Activated T-cell treated with anti-CD3 and anti-CD28 coated beads, Interleukin-2, amount 50 U/mL, for 72 hours (primary cell): Measurements from ENCODE around the gene MAML2. TPM values are rescaled to one million over a fixed set of nuclear protein-coding genes. Genes with fewer than 3 reads are reported as not detected.
A peak's percentile ranks its signal among the peaks of the same experiment; 100 is the strongest.
"Not testable (repeated sequence)": the region's sequence is repeated elsewhere in the genome, so short reads cannot be mapped to it uniquely, and the experiment has no call there.

Source experiments
- ATAC-seq, 2 donors: fragments of 150-1000 bp; cut with Tn5 transposase; replicated peaks in 1 of 2; 2 replicates each; pipeline ENCODE4 v1.10.0; 2021; ENCODE audit warnings: moderate library complexity in 2 of 2, mild to moderate bottlenecking in 1 of 2
- DNase-seq, 2 donors: peaks; one replicate each; pipeline ENCODE4 v3.0.0; 2021 to 2022; ENCODE audit warnings: mixed read lengths in 1 of 2
- H3K27ac Mint-ChIP-seq: one replicate; pipeline ENCODE4 v1.8.0; 2022; ENCODE audit warnings: mild to moderate bottlenecking, moderate library complexity, mixed read lengths
- H3K27me3 Mint-ChIP-seq: one replicate; pipeline ENCODE4 v1.8.0; 2022; ENCODE audit warnings: low read depth, mixed read lengths
- H3K36me3 Mint-ChIP-seq, 2 donors: one replicate each; pipeline ENCODE4 v1.8.0; 2022; ENCODE audit warnings: mixed read lengths in 2 of 2, mild to moderate bottlenecking in 1 of 2; ENCODE audit not compliant: insufficient read depth in 2 of 2
- H3K4me1 Mint-ChIP-seq: one replicate; pipeline ENCODE4 v1.8.0; 2022; ENCODE audit warnings: low read depth, mixed read lengths
- H3K4me3 Mint-ChIP-seq, 2 donors: one replicate each; pipeline ENCODE4 v1.8.0; 2022; ENCODE audit warnings: mild to moderate bottlenecking in 2 of 2, mixed read lengths in 2 of 2, moderate library complexity in 2 of 2
- H3K9me3 Mint-ChIP-seq, 2 donors: one replicate each; pipeline ENCODE4 v1.8.0; 2022; ENCODE audit warnings: mixed read lengths in 2 of 2
- total RNA-seq, 2 donors: library from RNA; stranded (reverse); gene quantifications; one replicate each; pipeline ENCODE4 v1.2.3, GENCODE V29; 2022

Gene MAML2
- total RNA-seq, 2 donors from 2014 or later = 30.5 to 34.6 TPM

- ATAC-seq = no peak
- Mint-ChIP-seq H3K27ac (no peak overlapping the region), H3K36me3 (peaks cover 2 to 12% of the 10 kb centered on the region in 2 donors), H3K9me3 (no peaks in the 10 kb centered on the region), H3K4me3 (peak overlapping the region in 1 of 2 donors; percentile 18), H3K4me1 (peaks cover 91% of the 10 kb centered on the region), H3K27me3 (no peaks in the 10 kb centered on the region)
- DNase-seq = no peak
Measured at GRCh38 chr11:96292291-96293010, 50.5 kb downstream of the MAML2 start.

GRCh38 chr11:96290631-96291030 lies 52.4 kb downstream of the MAML2 start:
- peaks cover 94% of the 10 kb centered on the region for H3K4me1 Mint-ChIP-seq

GRCh38 chr11:96290031-96290430 lies 53.0 kb downstream of the MAML2 start:
- peaks cover 94% of the 10 kb centered on the region for H3K4me1 Mint-ChIP-seq

More at GRCh38 chr11:96290631-96291030, 52.4 kb downstream of the MAML2 start:
- no peak for DNase-seq
- no peak for ATAC-seq
- H3K36me3 Mint-ChIP-seq = peaks cover 3 to 15% of the 10 kb centered on the region in 2 donors
- H3K9me3 Mint-ChIP-seq = peaks cover 4 to 5% of the 10 kb centered on the region in 2 donors
- peak overlapping the region; percentile 33 for H3K27ac Mint-ChIP-seq
- H3K4me3 Mint-ChIP-seq = no peak overlapping the region
- no peaks in the 10 kb centered on the region for H3K27me3 Mint-ChIP-seq

GRCh38 chr11:96288915-96289314 lies 54.1 kb downstream of the MAML2 start:
- Mint-ChIP-seq H3K36me3 (peaks cover 7 to 27% of the 10 kb centered on the region in 2 donors), H3K4me1 (peaks cover 94% of the 10 kb centered on the region), H3K27ac (no peak overlapping the region), H3K9me3 (peaks cover 6 to 8% of the 10 kb centered on the region in 2 donors), H3K4me3 (peak overlapping the region; percentile 35 to 60), H3K27me3 (no peaks in the 10 kb centered on the region)
- no peak for DNase-seq
- ATAC-seq = peak; percentile 37 to 44

More at GRCh38 chr11:96290031-96290430, 53.0 kb downstream of the MAML2 start:
- H3K36me3 Mint-ChIP-seq = peaks cover 5 to 20% of the 10 kb centered on the region in 2 donors
- ATAC-seq (no peak), DNase-seq (no peak)
- no peaks in the 10 kb centered on the region for H3K27me3 Mint-ChIP-seq
- H3K9me3 Mint-ChIP-seq = peaks cover 6% of the 10 kb centered on the region in 2 donors
- no peak overlapping the region for H3K4me3 Mint-ChIP-seq
- no peak overlapping the region for H3K27ac Mint-ChIP-seq

- Mint-ChIP-seq H3K4me3 (peak overlapping the region; percentile 41 to 82), H3K9me3 (peaks cover 6 to 8% of the 10 kb centered on the region in 2 donors), H3K4me1 (peaks cover 94% of the 10 kb centered on the region), H3K27me3 (no peaks in the 10 kb centered on the region), H3K36me3 (peaks cover 7 to 29% of the 10 kb centered on the region in 2 donors), H3K27ac (peak overlapping the region; percentile 90)
- DNase-seq (no peak), ATAC-seq (no peak)
Measured at GRCh38 chr11:96287822-96288439, 55.1 kb downstream of the MAML2 start.

- Mint-ChIP-seq H3K36me3 (peaks cover 7 to 31% of the 10 kb centered on the region in 2 donors), H3K4me1 (peaks cover 93% of the 10 kb centered on the region)
- not testable (repeated sequence) for H3K4me3 Mint-ChIP-seq, DNase-seq, H3K27ac Mint-ChIP-seq, H3K9me3 Mint-ChIP-seq, ATAC-seq, H3K27me3 Mint-ChIP-seq
Measured at GRCh38 chr11:96285985-96286384, 57.0 kb downstream of the MAML2 start.

GRCh38 chr11:96284917-96285316 lies 58.1 kb downstream of the MAML2 start:
- no peak for DNase-seq
- no peaks in the 10 kb centered on the region for H3K27me3 Mint-ChIP-seq
- peak overlapping the region; percentile 13 for H3K27ac Mint-ChIP-seq
- H3K4me1 Mint-ChIP-seq = peaks cover 93% of the 10 kb centered on the region
- ATAC-seq = peak; percentile 81 to 87
- peak overlapping the region; percentile 73 to 74 for H3K4me3 Mint-ChIP-seq
- H3K9me3 Mint-ChIP-seq = peaks cover 6 to 8% of the 10 kb centered on the region in 2 donors
- H3K36me3 Mint-ChIP-seq = peaks cover 7 to 31% of the 10 kb centered on the region in 2 donors

GRCh38 chr11:96284401-96284800 lies 58.6 kb downstream of the MAML2 start:
- Mint-ChIP-seq H3K4me1 (peaks cover 93% of the 10 kb centered on the region), H3K27me3 (no peaks in the 10 kb centered on the region), H3K36me3 (peaks cover 7 to 31% of the 10 kb centered on the region in 2 donors), H3K27ac (peak overlapping the region; percentile 56), H3K4me3 (peak overlapping the region; percentile 73 to 74), H3K9me3 (peaks cover 6 to 8% of the 10 kb centered on the region in 2 donors)
- DNase-seq (no peak), ATAC-seq (no peak)

- Mint-ChIP-seq H3K9me3 (peaks cover 6 to 8% of the 10 kb centered on the region in 2 donors), H3K27ac (no peak overlapping the region), H3K27me3 (no peaks in the 10 kb centered on the region), H3K36me3 (peaks cover 5 to 30% of the 10 kb centered on the region in 2 donors), H3K4me3 (no peak overlapping the region), H3K4me1 (peaks cover 92% of the 10 kb centered on the region)
- ATAC-seq (no peak), DNase-seq (no peak)
Measured at GRCh38 chr11:96282625-96283220, 60.3 kb downstream of the MAML2 start.

GRCh38 chr11:96280444-96280843 lies 62.6 kb downstream of the MAML2 start:
- peaks cover under 1 to 2% of the 10 kb centered on the region in 2 donors for H3K9me3 Mint-ChIP-seq
- H3K27me3 Mint-ChIP-seq = no peaks in the 10 kb centered on the region
- DNase-seq (no peak), ATAC-seq (no peak)
- peak overlapping the region; percentile 81 for H3K27ac Mint-ChIP-seq
- H3K4me1 Mint-ChIP-seq = peaks cover 73% of the 10 kb centered on the region
- H3K36me3 Mint-ChIP-seq = peaks cover 4 to 32% of the 10 kb centered on the region in 2 donors
- peak overlapping the region in 1 of 2 donors; percentile 61 for H3K4me3 Mint-ChIP-seq

GRCh38 chr11:96279896-96280290 lies 63.1 kb downstream of the MAML2 start:
- no peaks in the 10 kb centered on the region for H3K27me3 Mint-ChIP-seq
- peaks cover 4 to 29% of the 10 kb centered on the region in 2 donors for H3K36me3 Mint-ChIP-seq
- ATAC-seq = no peak
- H3K4me1 Mint-ChIP-seq = peaks cover 68% of the 10 kb centered on the region
- no peak overlapping the region for H3K27ac Mint-ChIP-seq
- no peak for DNase-seq
- no peak overlapping the region for H3K4me3 Mint-ChIP-seq
- peaks cover 0 to 2% of the 10 kb centered on the region in 2 donors for H3K9me3 Mint-ChIP-seq

- no peaks in the 10 kb centered on the region for H3K27me3 Mint-ChIP-seq
- peak overlapping the region; percentile 60 for H3K27ac Mint-ChIP-seq
- H3K4me3 Mint-ChIP-seq = peak overlapping the region; percentile 14 to 61
- ATAC-seq (peak; percentile 88 to 89), DNase-seq (no peak)
- H3K4me1 Mint-ChIP-seq = peaks cover 64% of the 10 kb centered on the region
- H3K36me3 Mint-ChIP-seq = peaks cover 3 to 27% of the 10 kb centered on the region in 2 donors
- H3K9me3 Mint-ChIP-seq = no peaks in the 10 kb centered on the region
Measured at GRCh38 chr11:96279018-96279895, 63.7 kb downstream of the MAML2 start.
